Endothelial cell of umbilical vein (primary cell): Measurements from ENCODE around the gene SEMA5A.

Source experiments
- GATA2 ChIP-seq: IDR thresholded peaks from 2 replicates; pipeline ENCODE4 v1.7.0; 2011; ENCODE audit warnings: low read depth, mild to moderate bottlenecking, moderate library complexity, mixed read lengths, low read length; ENCODE audit not compliant: insufficient read length, insufficient read depth
- MYC ChIP-seq: IDR thresholded peaks from one replicate; pipeline ENCODE4 v1.6.1; 2011; ENCODE audit warnings: mild to moderate bottlenecking, low read depth, low read length
- POLR2A ChIP-seq: IDR thresholded peaks from 2 replicates; pipeline ENCODE4 v1.6.1; 2012; ENCODE audit warnings: low read depth, mild to moderate bottlenecking, control low read depth, low read length
- TF ChIP-seq, protein P1 (sequence below), 2 donors: IDR thresholded peaks; 1 replicate in 1 of 2; 2 replicates in 1 of 2; pipeline ENCODE4 v1.5.1; 2011; ENCODE audit warnings: low read length in 2 of 2, mild to moderate bottlenecking in 2 of 2, moderate library complexity in 2 of 2, control low read depth in 1 of 2, inconsistent platforms in 1 of 2, low read depth in 1 of 2; ENCODE audit not compliant: insufficient read depth in 1 of 2; ENCODE audit errors: extremely low read depth in 1 of 2

DNA sequence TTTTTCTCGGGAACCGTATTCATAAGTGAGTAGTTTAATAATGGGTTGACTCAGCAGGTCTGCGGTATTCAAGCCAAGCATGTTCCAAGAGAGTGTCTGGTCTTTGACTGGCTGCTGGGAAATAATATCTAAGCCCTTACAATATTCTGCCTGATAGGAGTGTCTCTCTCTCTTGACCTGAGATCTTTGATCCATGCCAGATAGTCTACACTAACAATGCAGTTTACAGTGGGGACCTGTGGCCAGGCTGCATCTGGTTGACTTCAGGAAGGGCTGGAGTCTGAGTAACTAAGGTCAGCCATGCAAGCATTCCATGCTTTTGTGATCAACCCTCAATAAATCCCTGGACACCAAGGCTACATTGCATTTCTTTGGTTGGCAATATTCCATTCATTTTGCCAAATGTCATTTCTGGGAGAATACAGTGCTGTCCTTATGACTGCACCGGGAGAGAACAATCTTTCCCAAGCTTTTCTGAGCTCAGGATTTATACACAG, 195.5 kb downstream of the SEMA5A start:
- TF ChIP-seq MYC (no peak), GATA2 (no peak), POLR2A (no peak)
- TF ChIP-seq, protein P1, sequence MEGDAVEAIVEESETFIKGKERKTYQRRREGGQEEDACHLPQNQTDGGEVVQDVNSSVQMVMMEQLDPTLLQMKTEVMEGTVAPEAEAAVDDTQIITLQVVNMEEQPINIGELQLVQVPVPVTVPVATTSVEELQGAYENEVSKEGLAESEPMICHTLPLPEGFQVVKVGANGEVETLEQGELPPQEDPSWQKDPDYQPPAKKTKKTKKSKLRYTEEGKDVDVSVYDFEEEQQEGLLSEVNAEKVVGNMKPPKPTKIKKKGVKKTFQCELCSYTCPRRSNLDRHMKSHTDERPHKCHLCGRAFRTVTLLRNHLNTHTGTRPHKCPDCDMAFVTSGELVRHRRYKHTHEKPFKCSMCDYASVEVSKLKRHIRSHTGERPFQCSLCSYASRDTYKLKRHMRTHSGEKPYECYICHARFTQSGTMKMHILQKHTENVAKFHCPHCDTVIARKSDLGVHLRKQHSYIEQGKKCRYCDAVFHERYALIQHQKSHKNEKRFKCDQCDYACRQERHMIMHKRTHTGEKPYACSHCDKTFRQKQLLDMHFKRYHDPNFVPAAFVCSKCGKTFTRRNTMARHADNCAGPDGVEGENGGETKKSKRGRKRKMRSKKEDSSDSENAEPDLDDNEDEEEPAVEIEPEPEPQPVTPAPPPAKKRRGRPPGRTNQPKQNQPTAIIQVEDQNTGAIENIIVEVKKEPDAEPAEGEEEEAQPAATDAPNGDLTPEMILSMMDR (IDR thresholded peaks at IDR 0.05; ENCODE audit: extremely low read depth in 1 of 2, insufficient read depth in 1 of 2, low read depth in 1 of 2, low read length in 2 of 2) = no peak
